ENCODE results near the gene SNUPN. TPM values are rescaled to one million over a fixed set of nuclear protein-coding genes. Genes with fewer than 3 reads are reported as not detected.

SNUPN gene
- total RNA-seq = 10 to 100 TPM; 16.9 to 26.3 (median 22.8) TPM
- 10 to 100 TPM; 16.8 to 24.7 (median 21.3) TPM for polyA plus RNA-seq
- long read RNA-seq, donor 1, transcript SNUPN-201 (9 exons, 1,513 nt) = major isoform, 6 of 14 reads
- long read RNA-seq, donor 1, partial matches to known transcripts = 6 of 14 reads
- long read RNA-seq, donor 1, other reads (novel, unspliced or antisense) = 0 of 14 reads
- long read RNA-seq, donor 2, transcript SNUPN-201 (9 exons, 1,513 nt) = major isoform, 11 of 12 reads
- long read RNA-seq, donor 2, partial matches to known transcripts = 0 of 12 reads
- long read RNA-seq, donor 2, other reads (novel, unspliced or antisense) = 0 of 12 reads

- H3K27me3 ChIP-seq (replicated peaks in 1 of 7) = no peaks in the 10 kb centered on the region
- intact Hi-C loops (cut with DNase I; ENCODE audit: low total_unique reads) = loop anchor here (10.0 kb wide), 1 partner anchor 251 kb away; no protein-coding TSS in a partner anchor
- no peaks in the 10 kb centered on the region for H3K9me3 ChIP-seq
- WGBS, 5 donors = 1 to 2% (median 1%) methylated on average over 31 to 47 of the region's 47 CpGs
- peak; percentile 98 for DNase-seq
- H3K4me1 ChIP-seq = peaks cover 1 to 61% (median 25%) of the 10 kb centered on the region in 6 donors
- H3K27ac ChIP-seq = peak within 1 kb of the TSS; percentile 92 to 97 (median 96)
- peak in 1 of 11 experiments; percentile 25 for TF ChIP-seq CTCF (IDR thresholded peaks at IDR 0.05 in 8 of 11, conservative IDR thresholded peaks at IDR 0.05 in 3 of 11)
- peak in 2 of 3 donors; percentile 33 to 40 for TF ChIP-seq POLR2A (IDR thresholded peaks at IDR 0.05)
- TF ChIP-seq POLR2AphosphoS5 (IDR thresholded peaks at IDR 0.05) = peak; percentile 91 to 92 (median 91)
- peak within 1 kb of the TSS; percentile 74 to 98 (median 90) for H3K4me3 ChIP-seq
- H3K36me3 ChIP-seq = peaks cover 0 to 2% (median 0%) of the 10 kb centered on the region in 6 donors
These were observed at the start of gene SNUPN for GRCh38 chr15:75625542-75626347. SNUPN (minus strand) TSS chr15:75625725; CDS start chr15:75621051, 4,674 bp downstream.

DNA sequence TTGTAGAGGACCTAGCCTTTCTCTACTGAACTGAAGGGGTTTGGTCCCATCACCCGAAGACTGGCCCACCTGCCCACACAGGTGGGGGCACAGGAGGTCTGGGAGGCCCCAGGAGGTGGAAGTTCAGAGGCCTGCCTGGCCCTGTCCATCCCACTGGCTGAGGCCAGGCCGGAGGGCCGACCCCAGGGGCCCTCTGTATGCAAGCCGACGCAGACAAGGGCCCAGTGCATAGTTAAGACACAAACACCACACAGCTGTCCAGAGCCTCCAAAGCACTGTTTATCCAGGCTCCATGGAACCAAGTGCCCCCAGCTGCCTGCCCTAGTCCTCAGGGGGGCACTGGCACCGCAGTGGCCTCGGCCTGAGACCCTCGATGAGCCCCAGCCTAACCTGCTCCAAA is 48.8 kb upstream of the SNUPN start:
- no peaks in the 10 kb centered on the region for H3K27me3 ChIP-seq (replicated peaks in 1 of 7)
- no peak for TF ChIP-seq CTCF (IDR thresholded peaks at IDR 0.05 in 8 of 11, conservative IDR thresholded peaks at IDR 0.05 in 3 of 11)
- no peak for TF ChIP-seq POLR2A (IDR thresholded peaks at IDR 0.05)
- no peak for TF ChIP-seq POLR2AphosphoS5 (IDR thresholded peaks at IDR 0.05)
- H3K27ac ChIP-seq = peak overlapping the region in 1 of 8 donors; percentile 69
- 74 to 98% (median 83%) methylated on average over 4 to 8 of the region's 8 CpGs for WGBS, 5 donors
- H3K4me1 ChIP-seq = peaks cover 0 to 44% (median 13%) of the 10 kb centered on the region in 6 donors
- H3K36me3 ChIP-seq = no peaks in the 10 kb centered on the region
- H3K4me3 ChIP-seq = no peak overlapping the region
- intact Hi-C loops (cut with DNase I; ENCODE audit: low total_unique reads) = no loop called here
- no peak for DNase-seq
- H3K9me3 ChIP-seq = no peaks in the 10 kb centered on the region

DNA sequence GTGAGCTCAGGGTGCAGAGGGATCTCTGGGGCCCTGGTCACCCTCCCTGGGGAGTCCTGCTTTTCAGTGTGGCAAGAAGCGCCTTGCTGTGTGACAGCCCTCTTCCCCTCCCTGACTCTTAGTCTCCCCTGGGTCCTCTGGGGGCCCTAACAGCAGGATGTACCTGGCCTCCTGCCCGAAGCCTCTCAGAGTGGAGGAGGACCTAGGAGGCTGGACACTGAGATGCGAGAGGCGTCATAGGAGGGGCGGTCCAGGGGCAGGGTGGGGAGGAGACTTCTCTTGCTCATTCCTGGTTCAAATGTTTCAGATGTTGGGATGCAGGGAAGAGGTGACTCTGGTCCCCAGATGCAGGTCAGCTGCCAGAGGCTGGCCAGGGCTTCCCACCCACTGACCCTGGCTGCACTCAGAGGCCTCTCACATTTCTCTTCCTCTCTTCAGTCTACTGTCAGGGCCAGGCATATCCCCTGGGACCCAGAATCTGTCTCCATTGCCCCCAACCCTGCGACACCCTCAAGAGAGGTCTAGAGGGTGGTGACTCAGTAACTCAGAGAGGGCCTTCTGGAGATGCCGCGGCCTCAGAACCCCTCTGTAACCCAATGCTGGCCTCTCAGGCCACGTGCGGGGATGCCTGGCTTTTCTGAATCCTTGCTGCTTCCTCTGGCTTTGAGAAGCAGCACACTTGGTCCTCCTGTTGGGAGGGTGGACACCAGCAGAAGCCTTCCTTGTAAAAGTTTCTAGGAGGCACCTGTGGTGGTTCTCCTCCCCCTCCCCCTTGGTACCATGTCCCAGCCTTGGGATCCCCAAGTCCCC is 48.1 kb upstream of the SNUPN start:
- Histone ChIP-seq H3K36me3 (no peaks in the 10 kb centered on the region), H3K9me3 (no peaks in the 10 kb centered on the region), H3K4me3 (no peak overlapping the region), H3K27ac (peak overlapping the region in 7 of 8 donors; percentile 9 to 69 (median 49)), H3K4me1 (peaks cover 0 to 44% (median 13%) of the 10 kb centered on the region in 6 donors), H3K27me3 (replicated peaks in 1 of 7) (no peaks in the 10 kb centered on the region)
- 75 to 87% (median 81%) methylated on average over 10 of the region's 10 CpGs for WGBS, 5 donors
- TF ChIP-seq POLR2AphosphoS5 (IDR thresholded peaks at IDR 0.05) = peak in 2 of 3 donors; percentile 5 to 17
- TF ChIP-seq CTCF (IDR thresholded peaks at IDR 0.05 in 8 of 11, conservative IDR thresholded peaks at IDR 0.05 in 3 of 11) = no peak
- no peak for TF ChIP-seq POLR2A (IDR thresholded peaks at IDR 0.05)
- DNase-seq = no peak
- intact Hi-C loops (cut with DNase I; ENCODE audit: low total_unique reads) = no loop called here
